GM19238 (cell line): ENCODE results near the gene CYP4V2.
"Not testable (repeated sequence)": the region's sequence is repeated elsewhere in the genome, so short reads cannot be mapped to it uniquely, and the experiment has no call there.

ENCODE experiments used
- DNase-seq: peaks from one replicate; pipeline ENCODE4 v3.0.0; 2011; ENCODE audit warnings: low spot score; ENCODE audit not compliant: insufficient read length

Gene CYP4V2

DNA sequence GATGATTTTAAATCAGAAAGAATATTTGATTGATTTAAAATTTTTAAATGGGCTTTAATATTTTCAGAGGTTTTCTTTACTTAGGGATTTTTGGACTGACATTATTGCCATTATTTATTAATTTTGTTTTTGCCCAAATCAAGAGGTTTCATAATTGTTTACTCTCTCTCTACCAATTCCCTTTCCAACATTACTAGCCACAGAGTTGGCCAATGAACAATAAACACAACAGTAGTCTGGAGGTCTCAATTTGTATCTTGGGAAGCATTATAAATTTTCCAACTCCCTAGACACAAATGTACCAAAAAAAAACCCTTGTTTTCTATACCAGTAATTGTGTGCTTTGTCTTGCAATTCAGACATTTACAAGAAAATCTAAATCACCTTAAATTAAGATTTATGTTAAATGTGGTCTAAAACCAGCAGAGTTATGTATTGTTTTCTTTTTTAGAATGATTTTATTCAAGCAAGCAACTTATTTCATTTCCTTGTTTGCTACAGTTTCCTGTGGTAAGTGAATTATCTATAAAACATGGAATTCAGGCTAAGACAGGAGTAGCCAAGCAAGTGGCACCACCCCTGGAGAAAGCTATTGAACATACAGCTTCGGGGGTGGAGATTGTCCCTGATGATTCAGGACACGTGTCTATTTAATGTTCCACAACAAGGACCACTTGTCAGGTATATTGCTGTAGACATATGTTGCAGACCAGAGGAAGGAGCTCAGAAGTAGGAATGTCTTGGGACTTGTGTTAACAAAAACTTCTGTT, 36.6 kb downstream of the CYP4V2 start:
- DNase-seq: no peak

DNA sequence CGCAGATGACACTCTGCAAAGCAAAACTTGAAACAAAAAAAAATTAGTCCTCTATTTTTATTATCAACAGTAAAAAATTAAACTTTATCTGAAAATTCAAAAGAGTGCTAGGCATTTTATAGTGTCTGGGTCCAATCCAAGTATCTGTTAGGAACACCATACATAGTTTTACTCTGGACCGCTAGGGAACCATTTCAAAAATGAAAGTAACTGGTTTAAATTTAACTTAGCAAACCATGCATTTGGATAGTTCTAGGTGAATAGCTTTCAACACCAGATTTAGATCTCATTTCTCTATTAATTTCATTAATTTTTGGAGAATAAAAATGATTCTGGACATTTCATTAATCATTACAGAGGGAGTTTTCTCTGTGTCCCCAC, 37.1 kb downstream of the CYP4V2 start:
- DNase-seq: no peak

DNA sequence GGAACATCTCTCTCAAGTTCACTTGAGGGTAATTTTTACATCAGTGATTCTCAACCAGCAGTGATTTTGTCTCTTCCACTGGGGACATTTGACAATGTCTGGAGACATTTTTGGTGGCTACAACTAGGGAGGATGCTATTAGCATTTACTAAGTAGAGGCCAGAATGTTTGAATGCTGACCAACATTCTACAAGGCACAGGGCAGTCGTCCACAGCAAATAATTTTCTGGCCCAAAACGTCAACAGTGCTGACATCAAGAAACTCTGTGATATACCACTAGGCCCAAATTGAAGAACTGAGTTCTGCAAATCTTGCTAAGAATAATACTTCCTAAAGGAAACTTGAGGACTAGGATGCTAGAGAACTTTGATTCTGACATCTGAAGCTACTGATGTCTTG, 43.0 kb downstream of the CYP4V2 start:
- DNase-seq: no peak

DNA sequence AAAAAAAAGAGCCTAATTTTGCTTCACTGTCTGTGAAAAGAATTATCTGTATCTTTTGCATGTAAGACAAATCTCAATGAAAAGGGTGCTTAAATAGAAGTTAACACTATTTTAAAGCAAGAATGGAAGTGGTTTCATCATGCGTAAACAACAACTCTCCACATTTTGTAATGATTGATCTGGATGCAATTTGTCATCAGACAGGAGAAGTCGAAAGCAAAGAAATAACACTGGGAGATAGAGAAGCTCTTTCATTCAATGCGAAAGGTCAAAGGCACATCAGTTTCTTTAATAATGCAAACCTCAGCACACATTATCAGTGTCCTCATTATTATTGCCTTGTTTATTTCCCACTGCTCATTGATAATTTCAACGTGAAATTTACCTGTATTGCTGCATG, 44.8 kb downstream of the CYP4V2 start:
- DNase-seq: no peak

DNA sequence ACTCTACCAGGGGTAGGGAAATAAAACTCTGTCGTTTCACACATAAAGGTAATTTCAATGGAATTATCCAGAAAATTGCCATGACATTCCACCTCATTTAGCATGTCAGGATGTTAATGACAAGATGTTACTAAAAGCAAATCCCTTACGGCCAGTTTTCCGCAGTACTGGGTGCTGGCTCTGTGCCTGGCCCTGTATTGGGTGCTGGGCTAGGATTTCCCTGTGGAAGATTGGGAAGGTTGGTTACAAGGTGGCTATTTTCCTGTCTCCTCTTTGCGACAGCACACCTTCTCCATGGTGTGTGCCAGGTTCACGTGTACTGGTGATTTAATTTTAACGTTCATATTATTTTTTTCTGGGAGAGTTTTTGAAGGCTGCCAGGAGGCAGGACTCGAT, 49.1 kb downstream of the CYP4V2 start:
- no peak for DNase-seq

DNA sequence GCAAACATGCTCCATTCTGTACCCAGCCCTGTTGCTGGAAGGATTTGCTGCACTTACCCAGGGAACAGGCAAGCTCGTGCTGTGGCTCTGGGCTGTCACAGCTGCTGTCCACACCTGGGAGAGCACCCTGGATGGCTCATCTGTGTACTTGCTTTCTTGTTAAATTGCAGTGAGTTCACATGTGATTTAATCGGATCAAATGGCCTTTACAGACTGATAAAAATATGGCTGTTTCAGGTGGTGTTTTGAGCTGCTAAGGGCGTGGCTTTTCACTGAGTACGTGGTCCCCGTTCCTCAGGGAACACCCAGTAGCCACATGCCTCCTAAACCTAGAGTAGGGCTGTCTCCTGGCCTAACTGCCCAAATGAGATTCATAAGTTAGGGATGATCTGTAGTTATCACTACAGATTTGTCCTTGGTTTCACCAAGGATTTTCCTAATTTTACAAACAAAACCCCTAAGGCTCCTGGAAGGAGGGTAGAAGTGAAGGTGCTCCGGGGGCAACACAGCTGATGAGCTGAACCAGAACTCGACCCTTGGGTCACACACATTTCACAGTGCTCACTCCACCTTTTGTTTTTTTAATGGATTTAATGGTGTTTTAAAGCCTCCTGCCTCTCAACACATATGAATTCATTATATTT, 49.6 kb downstream of the CYP4V2 start:
- no peak for DNase-seq

DNA sequence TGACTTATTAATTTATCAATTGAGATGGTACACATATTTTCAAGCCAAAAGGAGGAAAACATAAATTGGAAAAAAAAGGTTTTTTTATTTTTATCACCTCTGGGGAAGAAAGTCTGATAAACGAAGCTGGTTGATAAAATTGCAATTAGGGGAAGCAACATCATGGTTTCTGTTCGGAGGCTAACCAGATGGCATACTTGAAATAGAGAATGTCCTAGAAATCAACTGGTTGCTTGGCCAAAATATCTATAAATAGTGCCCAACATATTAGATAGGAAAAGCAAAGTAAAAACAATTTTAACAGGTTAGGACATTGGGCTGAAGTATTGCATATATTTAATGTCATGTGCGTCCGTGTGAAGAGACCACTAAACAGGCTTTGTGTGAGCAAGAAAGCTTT, 50.2 kb downstream of the CYP4V2 start:
- no peak for DNase-seq

DNA sequence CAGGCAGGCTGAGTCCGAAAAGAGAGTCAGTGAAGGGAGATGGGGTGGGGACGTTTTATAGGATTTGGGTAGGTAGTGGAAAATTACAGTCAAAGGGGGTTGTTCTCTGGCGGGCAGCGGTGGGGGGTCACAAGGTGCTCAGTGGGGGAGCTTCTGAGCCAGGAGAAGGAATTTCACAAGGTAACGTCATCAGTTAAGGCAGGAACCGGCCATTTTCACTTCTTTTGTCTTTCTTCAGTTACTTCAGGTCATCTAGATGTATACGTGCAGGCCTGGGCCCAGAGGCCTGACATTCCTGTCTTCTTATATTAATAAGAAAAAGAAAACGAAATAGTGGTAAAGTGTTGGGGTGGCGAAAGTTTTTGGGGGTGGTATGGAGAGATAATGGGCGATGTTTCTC, 50.7 kb downstream of the CYP4V2 start:
- DNase-seq: not testable (repeated sequence)

DNA sequence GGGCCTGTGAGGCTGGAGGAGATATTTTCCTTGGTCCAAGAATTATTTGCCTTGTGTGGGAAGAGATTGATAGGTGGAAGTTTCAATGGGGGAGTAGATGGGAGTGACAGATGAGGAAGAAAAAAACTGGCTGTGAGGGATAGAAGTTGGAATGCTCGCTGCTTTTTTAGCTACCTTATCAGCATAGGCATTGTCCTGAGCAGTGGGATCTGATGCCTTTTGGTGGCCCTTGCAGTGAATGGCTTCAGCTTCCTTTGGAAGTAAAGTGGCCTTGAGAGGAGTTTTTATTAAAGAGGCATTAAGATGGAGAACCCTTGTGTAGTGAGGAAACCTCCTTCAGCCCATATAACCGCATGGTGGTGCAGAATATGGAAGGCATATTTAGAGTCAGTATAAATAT, 52.0 kb downstream of the CYP4V2 start:
- DNase-seq: no peak

DNA sequence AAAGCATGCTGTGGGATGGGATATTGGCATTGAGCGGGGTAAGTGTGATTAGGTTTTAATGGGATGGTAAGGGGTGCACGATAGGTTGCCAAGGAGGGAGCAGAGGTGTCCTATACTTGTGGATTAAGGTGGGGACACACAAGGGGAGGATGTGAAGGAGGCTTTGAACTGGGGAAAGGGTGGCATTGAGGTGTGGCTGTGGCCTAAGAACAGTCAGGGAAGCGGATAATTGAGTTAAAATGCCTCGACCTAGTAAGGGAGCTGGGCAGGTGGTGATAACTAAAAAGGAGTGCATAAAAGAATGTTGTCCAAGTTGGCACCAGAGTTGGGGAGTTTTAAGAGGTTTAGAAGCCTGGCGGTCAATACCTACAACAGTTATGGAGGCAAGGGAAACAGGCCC, 53.5 kb downstream of the CYP4V2 start:
- no peak for DNase-seq

DNA sequence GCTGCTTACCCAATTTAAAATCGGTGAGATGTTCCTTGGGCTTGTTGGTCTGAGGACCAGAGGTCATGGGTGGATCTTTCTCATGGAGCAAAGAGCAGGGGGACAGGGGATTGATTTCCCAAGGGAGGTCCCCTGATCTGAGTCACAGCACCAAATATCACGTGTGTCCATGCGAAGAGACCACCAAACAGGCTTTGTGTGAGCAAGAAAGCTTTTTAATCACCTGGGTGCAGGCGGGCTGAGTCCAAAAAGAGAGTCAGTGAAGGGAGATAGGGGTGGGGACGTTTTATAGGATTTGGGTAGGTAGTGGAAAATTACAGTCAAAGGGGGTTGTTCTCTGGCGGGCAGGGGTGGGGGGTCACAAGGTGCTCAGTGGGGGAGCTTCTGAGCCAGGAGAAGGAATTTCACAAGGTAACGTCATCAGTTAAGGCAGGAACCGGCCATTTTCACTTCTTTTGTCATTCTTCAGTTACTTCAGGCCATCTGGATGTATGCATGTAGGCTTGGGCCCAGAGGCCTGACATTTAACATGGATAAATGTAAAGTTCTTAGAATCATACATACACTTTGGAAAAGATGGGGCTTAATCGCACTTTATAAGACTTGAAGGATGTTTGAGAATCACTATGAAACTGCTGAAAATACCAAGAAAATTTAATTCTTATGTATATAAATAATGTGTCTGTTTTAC, 55.8 kb downstream of the CYP4V2 start:
- not testable (repeated sequence) for DNase-seq

DNA sequence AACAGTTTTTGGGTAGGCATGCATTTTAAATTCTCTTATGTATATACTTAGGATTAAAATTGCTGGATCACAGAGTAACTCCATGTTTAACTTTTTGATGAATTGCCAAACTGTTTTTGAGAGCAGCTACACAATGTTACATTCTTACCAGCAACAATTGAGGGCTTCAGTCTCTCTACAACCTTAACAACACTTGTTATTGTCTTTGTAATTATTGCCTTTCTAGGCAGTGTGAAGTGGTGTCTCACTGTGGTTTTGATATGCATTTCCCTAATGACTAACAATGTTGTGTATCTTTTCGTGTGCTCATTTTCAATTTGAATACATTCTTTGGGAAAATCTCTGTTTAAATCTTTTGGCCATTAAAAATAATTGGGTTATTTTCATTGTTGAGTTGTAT, 57.3 kb downstream of the CYP4V2 start:
- no peak for DNase-seq

DNA sequence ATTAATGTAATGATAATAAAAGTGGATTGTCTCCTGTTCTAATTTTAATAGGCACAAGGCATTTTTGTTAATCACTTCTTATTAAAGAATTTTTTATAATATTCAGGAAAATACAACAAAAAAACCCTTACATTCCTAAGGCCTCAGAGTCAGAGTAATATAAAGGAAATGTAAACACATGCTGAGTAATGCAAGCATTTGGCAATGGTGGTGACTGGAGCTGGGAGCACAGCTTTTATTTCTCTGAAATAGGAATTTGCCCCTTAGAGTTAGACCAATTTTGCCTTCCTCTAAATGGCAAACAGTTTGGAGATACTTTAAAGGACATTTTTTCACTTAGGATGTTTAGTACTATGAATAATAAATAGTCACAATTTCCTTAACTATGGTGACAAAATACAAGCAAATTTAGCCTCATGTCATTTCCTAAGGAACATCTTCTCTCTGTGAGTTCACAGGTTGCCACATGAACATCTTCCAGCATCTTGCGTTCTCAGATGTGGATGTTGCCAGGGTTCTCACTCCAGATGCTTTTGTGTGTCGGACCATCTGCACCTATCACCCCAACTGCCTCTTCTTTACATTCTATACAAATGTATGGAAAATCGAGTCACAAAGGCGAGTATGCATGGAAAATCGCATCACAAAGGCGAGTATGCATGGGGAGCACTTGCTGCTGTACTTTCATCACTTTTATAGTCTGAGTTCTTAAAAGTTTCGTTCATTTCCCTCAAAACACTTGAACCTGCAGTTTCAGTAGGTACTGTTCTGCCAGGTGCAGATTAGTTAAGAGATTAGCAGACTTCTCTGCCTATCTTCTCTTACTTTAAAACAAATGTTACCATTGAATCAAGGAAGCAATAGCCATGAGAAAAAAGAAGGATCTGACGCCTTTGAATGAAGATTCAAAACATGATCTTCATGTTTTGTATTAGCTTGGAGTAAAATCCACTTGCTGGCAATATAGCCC, 58.7 kb downstream of the CYP4V2 start:
- DNase-seq: no peak

DNA sequence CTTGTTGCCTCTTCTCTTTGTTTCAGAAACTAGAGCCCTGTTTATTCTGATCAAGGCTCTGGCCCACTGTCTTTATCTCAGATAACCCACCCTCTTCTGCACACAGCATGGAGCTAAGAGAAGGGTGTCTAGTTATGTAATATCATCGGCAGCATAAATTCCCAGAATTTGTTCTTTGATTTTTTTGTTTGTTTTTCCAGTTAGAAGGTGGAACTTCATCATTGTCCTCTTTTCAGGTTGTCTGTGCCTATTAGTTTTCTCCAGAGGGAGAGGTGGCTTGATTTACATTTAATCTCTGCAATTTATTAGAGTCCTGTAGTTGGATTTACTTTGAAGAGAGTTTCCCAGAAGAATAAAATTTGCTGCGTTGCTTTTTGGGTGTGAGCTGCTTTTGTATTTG, 59.4 kb downstream of the CYP4V2 start:
- no peak for DNase-seq

DNA sequence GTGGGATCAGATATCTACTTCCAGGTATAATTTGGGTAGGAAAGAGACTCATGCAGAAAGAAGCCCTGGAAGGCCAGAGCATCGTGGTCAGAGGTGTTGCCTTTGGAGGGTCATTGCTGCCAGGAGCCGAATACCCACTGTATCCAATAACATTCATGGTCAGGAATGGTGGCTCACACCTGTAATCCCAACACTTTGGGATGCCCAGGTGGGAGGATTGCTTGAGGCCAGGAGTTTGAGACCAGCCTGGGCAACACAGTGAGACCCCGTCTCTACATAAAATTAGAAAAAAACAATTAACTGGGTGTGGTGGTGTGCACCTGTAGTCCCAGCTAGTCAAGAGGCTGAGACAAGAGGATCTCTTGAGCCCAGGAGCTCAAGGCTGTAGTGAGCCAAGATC, 63.8 kb downstream of the CYP4V2 start:
- no peak for DNase-seq

DNA sequence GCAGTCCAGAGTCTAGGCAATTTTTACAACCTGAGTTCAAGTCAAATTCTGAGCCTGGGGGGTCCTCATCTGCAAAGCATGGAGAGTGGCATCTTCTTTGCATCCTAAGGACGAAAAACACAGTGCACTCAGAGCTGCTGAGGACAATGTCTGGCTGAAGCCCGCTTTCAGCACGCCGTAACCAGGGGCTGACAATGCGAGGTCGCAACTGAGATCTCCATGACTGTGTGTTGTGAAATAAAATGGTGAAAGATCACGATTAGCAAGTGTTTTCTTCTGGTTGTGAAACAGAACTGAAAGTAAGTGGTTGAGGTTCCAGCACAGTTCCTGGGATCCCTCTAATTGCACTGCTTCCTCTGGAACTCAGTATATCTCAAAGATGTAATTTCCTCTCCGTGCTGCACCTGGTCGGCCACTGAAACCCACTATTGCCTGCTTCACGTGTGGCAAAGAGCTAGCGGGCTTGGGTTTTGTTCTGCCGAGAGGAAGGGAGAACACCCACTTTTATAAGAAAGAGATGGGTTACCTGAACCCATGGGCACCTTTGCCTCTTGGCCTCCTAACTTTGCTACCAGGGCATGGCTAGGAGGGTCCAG, 66.9 kb downstream of the CYP4V2 start:
- no peak for DNase-seq

DNA sequence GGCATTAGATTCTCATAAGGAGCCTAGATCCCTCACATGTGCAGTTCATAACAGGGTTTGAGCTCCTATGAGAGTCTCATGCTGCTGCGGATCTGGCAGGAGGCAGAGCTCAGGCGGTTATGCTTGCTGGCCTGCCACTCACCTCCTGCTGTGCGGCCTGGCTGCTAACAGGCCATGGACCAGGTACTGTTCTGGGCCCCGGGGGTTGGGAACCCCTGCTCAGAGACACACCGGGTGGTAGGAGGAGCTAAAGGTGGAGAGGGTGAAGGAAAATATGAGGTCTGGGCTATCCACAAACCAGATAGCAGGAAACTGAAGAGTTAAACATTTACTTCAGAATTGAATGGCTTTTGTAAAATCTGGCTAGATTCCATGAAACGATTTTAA, 68.7 kb downstream of the CYP4V2 start:
- no peak for DNase-seq
